A673 (cell line): ENCODE measurements around the gene VSIG10L. TPM values are rescaled to one million over a fixed set of nuclear protein-coding genes. Genes with fewer than 3 reads are reported as not detected.

Source experiments
- BruUV-seq: library from RNA; stranded (reverse); fragments of 400-500 nt; replicated peaks from 2 replicates; lab custom pipeline; 2021; lab: Mats Ljungman, UMichigan
- CTCF ChIA-PET: fragments of 300-600 bp; sonication (Branson Sonifier 250); formaldehyde crosslinking; loops from one replicate; lab custom pipeline; 2022; ENCODE audit warnings: antibody characterized with exemption; lab: Charles Lee
- POLR2A ChIA-PET: fragments of 300-600 bp; sonication (Branson Sonifier 250); formaldehyde crosslinking; loops from one replicate; lab custom pipeline; 2022; ENCODE audit warnings: antibody characterized with exemption; ENCODE audit not compliant: low non-redundant PET; lab: Charles Lee
- DNase-seq: peaks from one replicate; pipeline ENCODE4 v3.0.0-alpha.2; 2015; ENCODE audit warnings: low spot score
- H3K27ac ChIP-seq: fragments of 200-600 bp; sonication (generic); 2 replicates; pipeline ENCODE4 v1.5.1; 2016; ENCODE audit warnings: mixed run types, low read depth, mild to moderate bottlenecking, mixed read lengths, antibody characterized with exemption, low read length; ENCODE audit not compliant: poor library complexity, severe bottlenecking
- H3K27me3 ChIP-seq: fragments of 200-600 bp; sonication (generic); replicated peaks from 2 replicates; pipeline ENCODE4 v1.6.1; 2017; ENCODE audit warnings: mixed run types, low read depth, mild to moderate bottlenecking, mixed read lengths, antibody characterized with exemption, low read length; ENCODE audit not compliant: insufficient read depth, poor library complexity
- H3K36me3 ChIP-seq: fragments of 200-600 bp; sonication (generic); 2 replicates; pipeline ENCODE4 v1.6.1; 2016; ENCODE audit warnings: mixed run types, mild to moderate bottlenecking, mixed read lengths, antibody characterized with exemption, low read length; ENCODE audit not compliant: insufficient read depth, poor library complexity, severe bottlenecking
- H3K4me1 ChIP-seq: fragments of 200-600 bp; sonication (generic); 2 replicates; pipeline ENCODE4 v1.6.1; 2017; ENCODE audit warnings: mixed run types, mild to moderate bottlenecking, mixed read lengths, antibody characterized with exemption, low read length; ENCODE audit not compliant: insufficient read depth, poor library complexity, severe bottlenecking
- H3K4me3 ChIP-seq: fragments of 200-600 bp; sonication (generic); 2 replicates; pipeline ENCODE4 v1.5.1; 2016; ENCODE audit warnings: low read depth, mixed run types, mild to moderate bottlenecking, mixed read lengths, low read length; ENCODE audit not compliant: poor library complexity, severe bottlenecking
- H3K9me3 ChIP-seq: fragments of 200-600 bp; sonication (generic); 2 replicates; pipeline ENCODE4 v1.6.1; 2016; ENCODE audit warnings: mixed run types, low read depth, mild to moderate bottlenecking, mixed read lengths, antibody characterized with exemption, low read length; ENCODE audit not compliant: poor library complexity, severe bottlenecking
- EZH2 ChIP-seq: fragments of 200-600 bp; sonication (generic); IDR thresholded peaks from 2 replicates; pipeline ENCODE4 v1.6.1; 2017; ENCODE audit warnings: borderline replicate concordance, low read depth, mild to moderate bottlenecking, mixed read lengths, antibody characterized with exemption, low read length; ENCODE audit not compliant: poor library complexity, severe bottlenecking
- intact Hi-C: fragments of 100-400 bp; cut with micrococcal nuclease; formaldehyde crosslinking; loops from one replicate; pipeline ENCODE4 v1.10.0; 2022; ENCODE audit not compliant: unreplicated experiment
- total RNA-seq: library from RNA; stranded (reverse); gene quantifications from 2 replicates; pipeline ENCODE4 v1.2.3, GENCODE V29; 2021
- TF ChIP-seq, protein P1 (sequence below): fragments of 300-800, 200-600 bp; sonication (generic); conservative IDR thresholded peaks from 2 replicates; pipeline ENCODE4 v1.5.1; 2017; ENCODE audit warnings: low read depth, mild to moderate bottlenecking, antibody characterized with exemption, low read length, moderate library complexity, mixed read lengths

VSIG10L gene
- total RNA-seq, 1 experiment from 2014 or later, result 0.69 TPM

GRCh38 chr19:51293571-51294210 is 48.2 kb downstream of the VSIG10L start:
- Histone ChIP-seq H3K4me3 (no peak overlapping the region), H3K27me3 (peaks cover 7% of the 10 kb centered on the region), H3K9me3 (no peaks in the 10 kb centered on the region), H3K27ac (no peak overlapping the region), H3K4me1 (no peaks in the 10 kb centered on the region), H3K36me3 (no peaks in the 10 kb centered on the region)
- TF ChIP-seq EZH2, result no peak
- TF ChIP-seq, protein P1, sequence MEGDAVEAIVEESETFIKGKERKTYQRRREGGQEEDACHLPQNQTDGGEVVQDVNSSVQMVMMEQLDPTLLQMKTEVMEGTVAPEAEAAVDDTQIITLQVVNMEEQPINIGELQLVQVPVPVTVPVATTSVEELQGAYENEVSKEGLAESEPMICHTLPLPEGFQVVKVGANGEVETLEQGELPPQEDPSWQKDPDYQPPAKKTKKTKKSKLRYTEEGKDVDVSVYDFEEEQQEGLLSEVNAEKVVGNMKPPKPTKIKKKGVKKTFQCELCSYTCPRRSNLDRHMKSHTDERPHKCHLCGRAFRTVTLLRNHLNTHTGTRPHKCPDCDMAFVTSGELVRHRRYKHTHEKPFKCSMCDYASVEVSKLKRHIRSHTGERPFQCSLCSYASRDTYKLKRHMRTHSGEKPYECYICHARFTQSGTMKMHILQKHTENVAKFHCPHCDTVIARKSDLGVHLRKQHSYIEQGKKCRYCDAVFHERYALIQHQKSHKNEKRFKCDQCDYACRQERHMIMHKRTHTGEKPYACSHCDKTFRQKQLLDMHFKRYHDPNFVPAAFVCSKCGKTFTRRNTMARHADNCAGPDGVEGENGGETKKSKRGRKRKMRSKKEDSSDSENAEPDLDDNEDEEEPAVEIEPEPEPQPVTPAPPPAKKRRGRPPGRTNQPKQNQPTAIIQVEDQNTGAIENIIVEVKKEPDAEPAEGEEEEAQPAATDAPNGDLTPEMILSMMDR, result no peak
- no peak for DNase-seq
- ChIA-PET POLR2A (no interaction called here), CTCF (no interaction called here)
- intact Hi-C loops, result no loop called here
- BruUV-seq, result no TSS peak

DNA sequence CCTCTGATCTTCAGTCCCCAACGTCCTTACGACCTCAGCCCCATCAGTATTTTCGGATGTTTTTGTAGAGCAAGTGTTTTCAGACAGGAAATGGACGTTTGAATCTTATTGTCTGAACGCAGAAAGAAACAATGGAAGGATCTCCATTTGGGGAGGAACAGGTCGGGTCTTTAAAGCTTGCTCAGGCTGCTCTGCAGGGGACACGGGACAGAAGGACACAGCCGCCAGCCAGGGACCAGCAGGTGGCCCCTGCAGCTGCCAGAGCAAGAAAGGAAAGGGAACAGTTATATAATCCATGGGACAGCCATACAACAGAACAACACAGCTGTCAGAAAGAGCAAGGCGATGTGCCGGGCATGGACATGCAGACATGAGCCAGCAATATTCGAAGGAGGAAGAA is 49.0 kb downstream of the VSIG10L start:
- no peak overlapping the region for H3K4me3 ChIP-seq
- DNase-seq, result no peak
- no peaks in the 10 kb centered on the region for H3K4me1 ChIP-seq
- no peaks in the 10 kb centered on the region for H3K9me3 ChIP-seq
- POLR2A ChIA-PET, result no interaction called here
- no peaks in the 10 kb centered on the region for H3K36me3 ChIP-seq
- H3K27ac ChIP-seq, result no peak overlapping the region
- H3K27me3 ChIP-seq, result peaks cover 7% of the 10 kb centered on the region
- no TSS peak for BruUV-seq
- no peak for TF ChIP-seq EZH2
- TF ChIP-seq, protein P1, result no peak
- CTCF ChIA-PET, result no interaction called here
- intact Hi-C loops, result no loop called here

DNA sequence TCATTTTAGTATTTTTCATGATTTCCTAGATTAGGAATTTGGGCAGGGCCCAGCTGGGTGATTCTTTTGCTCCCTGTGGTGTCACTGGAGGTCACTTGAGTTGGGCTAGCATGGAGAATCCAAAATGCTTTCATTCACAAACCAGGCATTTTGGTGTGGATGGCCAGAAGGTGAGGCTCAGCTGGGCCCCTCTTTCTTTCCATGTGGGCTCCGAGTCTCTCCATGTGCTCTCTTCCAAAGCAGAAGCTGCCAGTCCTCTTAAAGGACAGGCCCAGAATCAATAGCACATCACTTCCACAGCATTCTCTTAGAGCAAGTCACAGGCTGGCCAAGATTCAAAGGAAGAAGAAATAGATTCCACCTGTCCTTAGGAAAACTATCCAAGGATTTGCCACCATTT is 52.3 kb downstream of the VSIG10L start:
- Histone ChIP-seq H3K4me1 (no peaks in the 10 kb centered on the region), H3K27me3 (peaks cover 37% of the 10 kb centered on the region), H3K36me3 (no peaks in the 10 kb centered on the region), H3K27ac (no peak overlapping the region), H3K9me3 (no peaks in the 10 kb centered on the region), H3K4me3 (no peak overlapping the region)
- CTCF ChIA-PET, result no interaction called here
- BruUV-seq, result no TSS peak
- DNase-seq, result no peak
- no peak for TF ChIP-seq EZH2
- TF ChIP-seq, protein P1, result no peak
- POLR2A ChIA-PET, result no interaction called here
- intact Hi-C loops, result no loop called here
